GM18517 (cell line): ENCODE data around the gene HUNK.

Source experiments
- ATAC-seq: cut with Tn5 transposase; IDR thresholded peaks from one replicate; pipeline ENCODE4 v1.9.1; 2021; ENCODE audit warnings: mild to moderate bottlenecking, moderate library complexity; ENCODE audit not compliant: unreplicated experiment

HUNK gene

DNA sequence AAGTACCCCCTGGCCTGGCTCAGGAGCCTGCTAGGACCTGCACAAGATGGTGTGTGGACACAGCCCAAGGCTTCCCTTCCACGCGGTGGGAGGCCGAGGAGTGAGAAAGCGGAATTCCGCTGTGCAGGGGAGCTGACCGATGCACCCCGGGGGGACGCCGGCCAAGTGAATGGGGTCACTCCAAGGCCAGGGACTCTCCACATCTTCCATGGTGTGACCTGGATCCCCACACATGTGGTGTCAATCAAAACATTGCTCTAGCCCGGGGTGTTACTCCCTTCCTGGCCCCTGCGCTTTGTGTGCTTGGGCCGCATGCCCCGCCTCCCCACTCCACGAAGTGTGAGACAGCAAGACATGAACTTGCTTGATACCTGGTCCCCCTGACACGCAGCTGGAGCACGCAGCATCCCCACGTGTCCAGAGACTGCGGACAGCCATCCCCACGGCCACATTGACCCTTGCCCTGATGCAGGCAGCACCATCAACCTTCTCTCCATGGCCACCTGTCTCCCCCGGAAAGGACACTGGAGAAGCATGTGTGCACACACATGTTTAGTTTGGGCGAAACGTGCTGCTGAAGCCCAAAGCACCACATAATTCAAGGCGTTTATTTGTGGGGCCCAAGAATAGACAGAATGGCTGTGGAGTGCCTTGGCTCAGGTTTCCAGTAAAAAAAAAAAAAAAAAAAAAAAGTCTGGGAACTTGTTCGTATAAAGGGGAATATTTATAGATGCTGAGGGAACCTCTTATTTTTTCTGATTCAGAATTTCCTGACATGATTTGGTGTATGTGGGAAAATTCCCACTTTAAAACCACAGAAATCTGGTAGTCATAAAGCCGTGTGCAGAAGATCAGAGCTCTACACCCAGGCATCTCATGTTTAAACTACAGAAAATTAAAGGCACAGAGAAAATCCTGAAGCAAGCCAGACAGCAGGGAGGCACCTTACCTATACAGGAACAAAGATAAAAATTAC lies 171.7 kb downstream of the HUNK start:
- ATAC-seq = no peak

DNA sequence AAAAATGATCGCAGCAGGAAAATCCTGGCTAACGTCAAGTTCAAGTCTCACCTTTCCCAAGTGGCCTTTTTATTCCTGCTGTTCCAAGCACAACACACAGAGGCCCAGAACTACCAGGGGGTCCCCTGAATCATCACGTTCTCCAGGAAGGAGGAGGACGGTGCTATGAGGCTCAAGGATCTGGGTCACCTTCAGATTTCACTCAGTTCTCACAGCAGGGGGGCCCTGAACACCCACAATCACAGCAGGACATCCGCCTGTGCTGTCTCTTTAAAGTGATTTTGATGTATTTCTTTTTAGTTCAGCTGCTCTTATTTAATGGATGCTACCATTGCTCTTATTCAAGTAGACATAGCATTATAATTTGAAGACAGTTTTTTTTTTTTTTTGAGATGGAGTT lies 173.4 kb downstream of the HUNK start:
- ATAC-seq = no peak

DNA sequence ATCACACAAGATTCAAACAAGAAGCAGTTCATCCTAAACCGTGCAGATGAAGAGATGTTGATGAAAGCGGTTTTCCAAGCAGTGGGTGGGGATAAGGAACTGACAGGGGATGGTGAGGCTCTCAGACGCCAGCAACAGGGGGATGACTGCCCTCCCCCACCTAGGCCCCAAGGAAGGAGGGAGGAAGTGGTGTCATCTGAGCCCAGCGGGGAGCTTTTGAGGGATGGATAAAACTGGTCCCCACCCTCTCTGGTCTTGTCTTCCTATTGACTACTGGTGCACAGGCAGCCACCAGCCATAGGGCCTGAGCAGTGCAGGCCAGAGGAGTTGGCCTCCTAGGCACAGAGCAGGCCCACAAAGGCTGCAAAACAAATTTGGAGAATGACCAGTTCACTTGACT lies 175.5 kb downstream of the HUNK start:
- ATAC-seq = no peak
